Neural crest cell (in vitro differentiated cells): Measurements from ENCODE around the gene HOXD10. TPM values are rescaled to one million over a fixed set of nuclear protein-coding genes. Genes with fewer than 3 reads are reported as not detected.

Experiments used
- DNase-seq: peaks from one replicate; pipeline ENCODE4 v3.0.0; 2021; ENCODE audit warnings: low read depth, mixed read lengths, low spot score
- H3K27ac Mint-ChIP-seq: one replicate; pipeline ENCODE4 v1.8.0; 2021; ENCODE audit warnings: mild to moderate bottlenecking, mixed read lengths; ENCODE audit not compliant: unreplicated experiment
- H3K27me3 Mint-ChIP-seq: 2 replicates; pipeline ENCODE4 v1.8.0; 2021; ENCODE audit warnings: low read depth, mild to moderate bottlenecking, mixed read lengths
- H3K36me3 Mint-ChIP-seq: 2 replicates; pipeline ENCODE4 v1.8.0; 2021; ENCODE audit warnings: low read depth, mild to moderate bottlenecking, mixed read lengths
- H3K4me1 Mint-ChIP-seq: 2 replicates; pipeline ENCODE4 v1.8.0; 2021; ENCODE audit warnings: mixed read lengths
- H3K4me3 Mint-ChIP-seq: one replicate; pipeline ENCODE4 v1.8.0; 2021; ENCODE audit warnings: mild to moderate bottlenecking, mixed read lengths
- H3K9me3 Mint-ChIP-seq: 2 replicates; pipeline ENCODE4 v1.8.0; 2021; ENCODE audit warnings: mixed read lengths
- CTCF ChIP-seq: fragments of 200-600 bp; sonication (generic); conservative IDR thresholded peaks from 2 replicates; pipeline ENCODE4 v1.5.0; 2021; ENCODE audit warnings: antibody characterized with exemption, mild to moderate bottlenecking
- total RNA-seq: library from RNA; stranded (reverse); gene quantifications from 2 replicates; pipeline ENCODE4 v1.2.1, GENCODE V29; 2021

The HOXD10 gene
- total RNA-seq, 1 donor from 2014 or later, result not detected

GRCh38 chr2:176103194-176103593 is 13.4 kb upstream of the HOXD10 start:
- Mint-ChIP-seq H3K4me3 (peak overlapping the region; percentile 55), H3K27me3 (peaks cover 93% of the 10 kb centered on the region), H3K27ac (no peak overlapping the region), H3K4me1 (peaks cover 9% of the 10 kb centered on the region), H3K9me3 (no peaks in the 10 kb centered on the region), H3K36me3 (peaks cover 4% of the 10 kb centered on the region)
- DNase-seq, result no peak
- no peak for TF ChIP-seq CTCF

- Mint-ChIP-seq H3K9me3 (no peaks in the 10 kb centered on the region), H3K4me3 (no peak overlapping the region), H3K36me3 (peaks cover 4% of the 10 kb centered on the region), H3K27me3 (peaks cover 93% of the 10 kb centered on the region), H3K4me1 (peaks cover 9% of the 10 kb centered on the region), H3K27ac (no peak overlapping the region)
- DNase-seq, result no peak
- TF ChIP-seq CTCF, result no peak
Measured at GRCh38 chr2:176103742-176104315, 12.7 kb upstream of the HOXD10 start.

- DNase-seq, result no peak
- Mint-ChIP-seq H3K4me3 (no peak overlapping the region), H3K27me3 (peaks cover 93% of the 10 kb centered on the region), H3K9me3 (no peaks in the 10 kb centered on the region), H3K4me1 (peaks cover 12% of the 10 kb centered on the region), H3K27ac (no peak overlapping the region), H3K36me3 (peaks cover 4% of the 10 kb centered on the region)
- TF ChIP-seq CTCF, result no peak
Measured at GRCh38 chr2:176104316-176105077, 12.1 kb upstream of the HOXD10 start.

GRCh38 chr2:176105078-176105729 is 11.4 kb upstream of the HOXD10 start:
- Mint-ChIP-seq H3K27ac (no peak overlapping the region), H3K27me3 (peaks cover 93% of the 10 kb centered on the region), H3K9me3 (no peaks in the 10 kb centered on the region), H3K36me3 (peaks cover 4% of the 10 kb centered on the region), H3K4me3 (no peak overlapping the region), H3K4me1 (peaks cover 13% of the 10 kb centered on the region)
- no peak for DNase-seq
- TF ChIP-seq CTCF, result no peak

GRCh38 chr2:176105730-176106580 is 10.6 kb upstream of the HOXD10 start:
- H3K36me3 Mint-ChIP-seq, result peaks cover 4% of the 10 kb centered on the region
- H3K9me3 Mint-ChIP-seq, result no peaks in the 10 kb centered on the region
- H3K27ac Mint-ChIP-seq, result no peak overlapping the region
- peaks cover 93% of the 10 kb centered on the region for H3K27me3 Mint-ChIP-seq
- H3K4me3 Mint-ChIP-seq, result peak overlapping the region; percentile 5
- H3K4me1 Mint-ChIP-seq, result peaks cover 13% of the 10 kb centered on the region
- no peak for TF ChIP-seq CTCF
- no peak for DNase-seq
